Inflammatory macrophage treated with lipopolysaccharide for 4 hours (primary cell): ENCODE results near the gene CEBPB.
"Not testable (repeated sequence)": the region's sequence is repeated elsewhere in the genome, so short reads cannot be mapped to it uniquely, and the experiment has no call there.

Experiments
- DNase-seq: peaks from one replicate; pipeline ENCODE4 v3.0.0-alpha.2; 2020

CEBPB gene

DNA sequence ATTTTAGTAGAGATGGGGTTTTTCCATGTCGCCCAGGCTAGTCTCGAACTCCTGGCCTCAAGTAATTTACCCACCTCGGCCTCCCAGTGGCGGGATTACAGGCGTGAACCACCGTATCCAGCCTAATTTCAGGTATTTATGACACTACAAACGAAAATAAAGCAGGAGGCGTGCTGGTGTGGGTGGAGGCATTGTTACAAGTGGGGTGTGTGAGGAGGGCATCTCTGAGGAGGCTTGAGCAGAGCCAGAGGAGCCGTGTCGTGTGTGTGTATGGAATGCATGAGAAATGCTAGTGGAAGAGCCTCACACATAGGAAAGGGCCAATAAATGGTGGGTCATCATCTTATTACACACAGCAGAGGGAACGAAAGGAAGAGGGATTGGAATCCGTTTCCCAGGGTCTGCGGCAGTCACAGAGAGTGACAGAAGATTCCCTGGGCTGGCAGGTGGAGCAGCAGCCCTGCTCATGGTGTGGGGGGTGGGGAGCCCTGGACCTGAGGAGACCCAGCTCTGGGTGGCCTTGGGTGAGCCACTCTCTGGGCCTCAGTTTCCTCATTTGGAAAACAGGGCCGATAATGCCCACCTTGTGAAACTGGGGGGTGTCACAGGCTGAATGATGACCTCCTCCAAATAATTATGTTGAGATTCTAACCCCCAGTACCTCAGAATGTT, 19.9 kb upstream of the CEBPB start:
- no peak for DNase-seq

GRCh38 chr20:50172347-50173013, 18.1 kb upstream of the CEBPB start:
- peak; percentile 76 for DNase-seq

- no peak for DNase-seq
Measured at GRCh38 chr20:50174456-50174855, 16.2 kb upstream of the CEBPB start.

DNA sequence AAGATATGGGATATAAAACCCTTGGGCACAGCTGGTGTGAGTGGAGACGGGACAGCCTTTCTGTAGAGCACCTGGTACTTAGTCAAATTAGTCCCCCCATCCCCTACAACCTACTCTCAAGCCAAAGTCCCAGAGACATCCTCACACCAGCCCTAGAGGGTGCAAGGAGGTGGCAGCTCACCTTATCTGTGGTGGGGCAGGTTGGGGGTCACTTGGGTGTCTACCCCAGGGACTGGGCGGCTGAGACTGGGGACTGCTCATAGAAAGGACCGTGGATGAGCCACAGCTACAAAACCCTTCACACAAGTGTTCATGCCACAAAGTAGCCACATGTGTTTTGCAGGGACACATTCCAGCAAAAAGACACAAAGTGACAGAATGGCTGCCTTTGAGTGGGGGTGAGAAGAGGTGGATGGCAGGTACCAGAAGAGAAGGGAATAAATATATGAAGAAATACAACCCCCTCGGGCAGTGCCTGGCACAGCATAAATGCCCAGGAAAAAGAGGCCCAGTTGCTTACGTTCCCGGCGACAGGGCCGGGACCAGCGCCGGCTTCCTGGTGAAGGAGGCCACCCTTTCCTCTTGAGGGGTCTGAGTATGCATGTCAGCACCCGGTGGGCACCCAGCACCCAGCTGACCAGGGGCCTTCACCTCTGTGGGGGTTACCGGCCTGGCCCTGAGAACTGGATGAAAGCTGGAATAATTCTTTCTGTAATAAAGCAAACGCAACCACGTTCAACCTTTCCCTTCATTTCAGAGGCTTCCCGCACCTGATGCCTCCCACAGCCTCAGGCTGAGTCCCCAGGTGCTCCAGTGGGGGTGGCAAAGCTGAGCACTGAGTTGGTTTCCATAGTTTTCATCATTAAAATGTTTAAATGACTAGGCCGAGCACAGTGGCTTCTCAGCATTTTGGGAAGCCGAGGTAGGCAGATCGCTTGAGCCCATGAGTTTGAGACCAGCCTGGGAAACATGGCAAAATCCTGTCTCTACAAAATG, 14.4 kb upstream of the CEBPB start:
- no peak for DNase-seq

DNA sequence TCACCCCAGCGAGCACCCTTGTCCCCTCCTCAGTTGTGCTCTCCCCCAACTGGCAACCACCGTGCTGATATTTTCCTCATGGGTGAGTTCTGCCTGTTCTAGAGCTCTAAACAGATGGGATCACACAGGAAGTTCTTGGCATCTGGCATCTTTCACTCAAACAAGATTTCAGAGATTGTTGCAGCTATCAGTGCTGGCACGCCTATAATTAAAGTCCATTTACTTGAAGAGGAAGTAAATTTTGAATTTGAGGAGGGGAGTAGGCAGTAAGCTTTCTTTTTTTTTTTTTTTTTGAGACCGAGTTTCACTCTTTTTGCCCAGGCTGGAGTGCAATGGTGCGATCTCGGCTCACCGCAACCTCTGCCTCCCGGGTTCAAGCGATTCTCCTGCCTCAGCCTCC, 12.0 kb upstream of the CEBPB start:
- not testable (repeated sequence) for DNase-seq

DNA sequence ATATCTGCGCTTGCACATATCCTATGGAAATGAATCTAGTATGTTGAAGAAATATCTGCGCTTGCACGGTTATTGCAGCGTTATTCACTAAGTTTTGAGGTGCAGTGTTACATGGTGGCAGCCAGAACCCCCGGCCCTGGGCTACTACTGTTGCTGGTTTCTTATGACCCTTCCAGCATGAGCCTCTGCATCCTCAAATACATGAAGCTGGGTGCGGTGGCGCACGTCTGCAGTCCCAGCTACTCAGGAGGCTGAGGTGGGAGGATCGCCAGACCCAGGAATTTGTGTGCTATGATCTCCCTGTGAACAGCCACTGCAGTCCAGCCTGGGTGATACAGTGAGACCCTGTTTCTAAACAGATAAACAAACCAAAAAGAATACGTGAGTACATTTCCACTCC, 9.3 kb upstream of the CEBPB start:
- DNase-seq: no peak

DNA sequence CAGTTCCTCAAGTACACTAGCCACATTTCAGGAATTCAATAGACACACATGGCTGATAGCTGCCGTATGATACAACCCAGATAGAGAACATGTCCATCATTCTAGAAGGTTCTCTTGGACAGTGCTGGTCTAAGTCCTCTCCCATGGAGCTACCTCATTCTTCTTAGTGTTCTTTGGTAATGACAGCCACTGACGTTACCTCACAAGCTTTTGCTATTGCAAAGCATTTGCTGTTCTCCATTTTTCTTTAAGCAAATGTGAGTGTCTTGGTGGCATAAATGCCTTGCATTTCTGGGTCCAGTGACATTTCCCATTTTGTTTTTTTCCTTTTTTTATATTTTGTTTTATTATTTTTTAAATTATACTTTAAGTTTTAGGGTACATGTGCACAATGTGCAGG, 8.3 kb upstream of the CEBPB start:
- peak; percentile 84 for DNase-seq

GRCh38 chr20:50185426-50185825, 5.2 kb upstream of the CEBPB start:
- DNase-seq: no peak

- peak; percentile 88 for DNase-seq
Measured at GRCh38 chr20:50186151-50186885, 4.3 kb upstream of the CEBPB start.

- DNase-seq: no peak
Measured at GRCh38 chr20:50186987-50187402, 3.6 kb upstream of the CEBPB start.

DNA sequence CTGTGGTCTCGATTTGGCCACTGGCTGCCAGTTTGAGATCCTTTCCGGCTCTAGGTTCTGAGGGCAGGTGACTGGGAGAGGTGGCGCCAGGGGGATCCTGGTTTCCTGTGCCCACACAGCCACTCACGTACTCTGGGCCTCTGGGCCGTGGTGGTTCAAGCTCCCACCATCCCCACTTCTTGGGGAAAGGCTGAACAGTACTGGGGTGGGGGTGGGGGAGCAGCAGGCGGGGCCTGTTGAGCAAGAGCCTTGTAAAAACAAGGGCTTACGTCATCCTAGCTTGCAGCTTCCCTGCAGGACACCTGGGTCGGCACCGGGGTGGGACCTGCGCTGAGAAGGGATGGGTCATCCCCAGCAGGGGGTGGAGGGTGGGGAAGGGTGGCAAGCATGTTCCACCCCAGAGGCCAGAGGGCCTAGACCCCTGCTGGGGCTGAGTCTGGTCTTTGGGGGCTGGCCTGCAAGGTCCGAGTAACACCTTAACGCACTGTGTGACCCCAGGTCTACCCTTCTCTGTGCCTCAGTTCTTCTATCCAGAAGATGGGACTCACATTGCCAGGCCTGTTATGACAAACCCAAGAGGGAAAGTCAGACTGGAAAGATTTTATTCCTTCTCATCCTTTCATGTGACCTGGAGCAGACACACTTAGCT, 3.1 kb upstream of the CEBPB start:
- DNase-seq: peak; percentile 36

DNA sequence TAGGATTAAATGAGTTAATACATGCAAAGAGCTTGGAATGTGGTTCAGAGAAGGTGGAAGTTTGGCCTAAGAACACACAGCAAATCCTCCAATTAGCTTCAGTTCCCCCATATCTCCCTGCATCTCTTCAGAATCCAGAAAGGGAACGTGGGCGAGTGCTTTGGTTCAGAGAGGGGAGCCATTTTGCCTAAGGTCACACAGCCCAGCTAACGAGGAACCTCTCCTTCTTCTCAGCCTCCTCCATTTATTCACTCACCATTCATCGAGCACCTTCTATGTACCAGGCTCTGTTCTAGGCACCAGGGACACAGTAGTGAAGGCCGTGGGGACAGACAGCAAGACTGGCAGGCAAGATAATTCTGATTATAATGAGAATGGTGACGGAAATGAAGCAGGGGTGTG, 2.3 kb upstream of the CEBPB start:
- no peak for DNase-seq

GRCh38 chr20:50188879-50189680, 1.6 kb upstream of the CEBPB start:
- peak; percentile 50 for DNase-seq

- peak; percentile 54 for DNase-seq
Measured at GRCh38 chr20:50189681-50190250, 864 bp upstream of the CEBPB start.

DNA sequence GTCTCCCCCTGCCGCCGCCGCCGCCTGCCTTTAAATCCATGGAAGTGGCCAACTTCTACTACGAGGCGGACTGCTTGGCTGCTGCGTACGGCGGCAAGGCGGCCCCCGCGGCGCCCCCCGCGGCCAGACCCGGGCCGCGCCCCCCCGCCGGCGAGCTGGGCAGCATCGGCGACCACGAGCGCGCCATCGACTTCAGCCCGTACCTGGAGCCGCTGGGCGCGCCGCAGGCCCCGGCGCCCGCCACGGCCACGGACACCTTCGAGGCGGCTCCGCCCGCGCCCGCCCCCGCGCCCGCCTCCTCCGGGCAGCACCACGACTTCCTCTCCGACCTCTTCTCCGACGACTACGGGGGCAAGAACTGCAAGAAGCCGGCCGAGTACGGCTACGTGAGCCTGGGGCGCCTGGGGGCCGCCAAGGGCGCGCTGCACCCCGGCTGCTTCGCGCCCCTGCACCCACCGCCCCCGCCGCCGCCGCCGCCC, 474 bp downstream of the CEBPB start:
- DNase-seq: peak; percentile 72

GRCh38 chr20:50191544-50192363, 1.1 kb downstream of the CEBPB start:
- DNase-seq: peak; percentile 56

- DNase-seq: peak; percentile 95
Measured at GRCh38 chr20:50192364-50193198, 2.0 kb downstream of the CEBPB start.

GRCh38 chr20:50193199-50193835, 2.7 kb downstream of the CEBPB start:
- DNase-seq: no peak
